Body of pancreas (tissue), 4 donors: ENCODE data around the gene INO80C. TPM values are rescaled to one million over a fixed set of nuclear protein-coding genes. Genes with fewer than 3 reads are reported as not detected.

Experiments used
- ATAC-seq: fragments of 150-250 bp; one replicate; pipeline ENCODE4 v1.9.1; 2016
- DNase-seq, 4 donors: peaks; one replicate each; pipeline ENCODE4 v3.0.0-alpha.2; 2019
- H3K27ac ChIP-seq, 4 donors: fragments of 200-600 bp; sonication (generic); 1 replicate in 3 of 4; 2 replicates in 1 of 4; pipeline versions ENCODE4 v1.5.1 to v1.6.1; 2016 to 2019; ENCODE audit warnings: mild to moderate bottlenecking in 1 of 4, mixed read lengths in 1 of 4, moderate library complexity in 1 of 4
- H3K27me3 ChIP-seq, 2 donors: fragments of 200-600 bp; sonication (generic); one replicate each; pipeline ENCODE4 v1.6.0; 2016; ENCODE audit warnings: mild to moderate bottlenecking in 1 of 2
- H3K36me3 ChIP-seq, 2 donors: fragments of 200-600 bp; sonication (generic); replicated peaks in 1 of 2; 2 replicates each; pipeline ENCODE4 v1.5.1; 2016; ENCODE audit warnings: low read depth in 2 of 2; ENCODE audit not compliant: insufficient read depth in 1 of 2
- H3K4me1 ChIP-seq: fragments of 200-600 bp; sonication (generic); one replicate; pipeline ENCODE4 v1.6.0; 2016
- H3K4me3 ChIP-seq, 2 donors: fragments of 200-600 bp; sonication (generic); 1 replicate in 1 of 2; 2 replicates in 1 of 2; pipeline ENCODE4 v1.5.1; 2016 to 2019
- H3K9me3 ChIP-seq, 3 donors: fragments of 200-600 bp; sonication (generic); 1 replicate in 2 of 3; 2 replicates in 1 of 3; pipeline ENCODE4 v1.5.1; 2016
- CTCF ChIP-seq, 7 experiments: fragments of 450-650 bp in 4 of 7; fragments of 200-600 bp in 3 of 7; sonication (generic) in 3 of 7; IDR thresholded peaks; one replicate each; pipeline ENCODE4 v1.5.1; 2016 to 2019; ENCODE audit warnings: antibody characterized with exemption in 7 of 7
- POLR2A ChIP-seq, 3 donors: fragments of 450-650 bp; IDR thresholded peaks; one replicate each; pipeline ENCODE4 v1.6.1; 2016; ENCODE audit warnings: antibody characterized with exemption in 3 of 3, mild to moderate bottlenecking in 2 of 3
- WGBS, 2 donors: methylation state at CpG; one replicate each; pipeline ENCODE4 v1.1.5; 2017; 5-methylcytosine and 5-hydroxymethylcytosine counted together
- intact Hi-C: fragments of 100-400 bp; cut with DNase I; formaldehyde crosslinking; loops from one replicate; pipeline ENCODE4 v1.15.1; 2023
- total RNA-seq, 2 donors: library from RNA; depleted of rRNA; stranded (reverse); fragments of >200 nt; gene quantifications; one replicate each; pipeline ENCODE4 v1.1.0, GENCODE V29; 2016

Gene INO80C
- total RNA-seq, 2 donors from 2014 or later: 1.6 to 10.4 TPM

GRCh38 chr18:35511833-35512232, 14.1 kb upstream of the INO80C start:
- Histone ChIP-seq H3K27me3 (no peaks in the 10 kb centered on the region), H3K27ac (no peak overlapping the region), H3K4me3 (no peak overlapping the region), H3K4me1 (peaks cover 15% of the 10 kb centered on the region), H3K9me3 (no peaks in the 10 kb centered on the region), H3K36me3 (no peaks in the 10 kb centered on the region)
- peak in 1 of 4 donors; percentile 25 for DNase-seq
- intact Hi-C loops: no loop called here
- no peak for ATAC-seq
- WGBS, 2 donors: 24 to 43% methylated on average over 1 of the region's 1 CpG
- TF ChIP-seq POLR2A (IDR thresholded peaks at IDR 0.05): no peak
- peak in 5 of 7 experiments; percentile 9 to 47 (median 42) for TF ChIP-seq CTCF (IDR thresholded peaks at IDR 0.05)

- no peak for TF ChIP-seq POLR2A (IDR thresholded peaks at IDR 0.05)
- no peak for TF ChIP-seq CTCF (IDR thresholded peaks at IDR 0.05)
- Histone ChIP-seq H3K4me1 (peaks cover 19% of the 10 kb centered on the region), H3K36me3 (no peaks in the 10 kb centered on the region), H3K27me3 (no peaks in the 10 kb centered on the region), H3K4me3 (no peak overlapping the region), H3K9me3 (no peaks in the 10 kb centered on the region), H3K27ac (no peak overlapping the region)
- intact Hi-C loops: no loop called here
- 74 to 78% methylated on average over 2 of the region's 2 CpGs for WGBS, 2 donors
- no peak for ATAC-seq
- DNase-seq: no peak
Observed at GRCh38 chr18:35511428-35511827, 13.7 kb upstream of the INO80C start.

GRCh38 chr18:35510076-35510651, 12.4 kb upstream of the INO80C start:
- Histone ChIP-seq H3K9me3 (no peaks in the 10 kb centered on the region), H3K36me3 (no peaks in the 10 kb centered on the region), H3K27ac (no peak overlapping the region), H3K4me3 (no peak overlapping the region), H3K4me1 (peaks cover 32% of the 10 kb centered on the region), H3K27me3 (no peaks in the 10 kb centered on the region)
- intact Hi-C loops: no loop called here
- ATAC-seq: no peak
- WGBS, 2 donors: 65 to 66% methylated on average over 4 of the region's 4 CpGs
- no peak for DNase-seq
- no peak for TF ChIP-seq POLR2A (IDR thresholded peaks at IDR 0.05)
- TF ChIP-seq CTCF (IDR thresholded peaks at IDR 0.05): no peak

DNA sequence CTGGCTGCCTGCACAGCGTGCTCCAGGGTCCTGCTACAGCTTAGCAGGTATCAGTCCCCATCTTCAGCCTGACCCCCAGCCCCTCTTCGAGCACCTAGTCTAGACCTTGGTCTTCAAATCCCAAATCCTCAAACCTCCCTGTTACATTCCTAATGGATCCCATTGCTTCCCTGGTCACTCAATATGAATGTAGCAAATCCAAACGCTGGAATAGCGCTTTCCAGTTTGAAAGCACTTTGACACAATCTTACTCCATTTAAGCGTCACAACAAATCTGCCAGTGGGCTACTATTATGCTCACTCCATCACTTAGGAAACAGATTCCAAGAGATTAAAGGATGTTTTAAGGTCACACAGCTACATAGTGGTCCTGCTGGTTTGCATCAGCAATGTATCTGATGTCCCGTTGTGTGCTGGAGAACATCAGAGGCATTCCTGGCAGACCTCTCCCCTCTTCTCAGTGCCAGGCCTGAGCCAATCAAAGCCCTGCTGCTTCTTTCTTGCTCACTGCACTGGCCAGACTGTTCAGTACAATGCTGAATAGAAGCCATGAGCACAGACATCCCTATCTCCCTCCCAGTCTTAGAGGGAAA, 11.1 kb upstream of the INO80C start:
- TF ChIP-seq CTCF (IDR thresholded peaks at IDR 0.05): no peak
- no peak for TF ChIP-seq POLR2A (IDR thresholded peaks at IDR 0.05)
- intact Hi-C loops: no loop called here
- no peak overlapping the region for H3K27ac ChIP-seq
- ATAC-seq (no peak), DNase-seq (no peak)
- peaks cover 33% of the 10 kb centered on the region for H3K4me1 ChIP-seq
- H3K4me3 ChIP-seq: no peak overlapping the region
- no peaks in the 10 kb centered on the region for H3K9me3 ChIP-seq
- 77 to 89% methylated on average over 6 of the region's 6 CpGs for WGBS, 2 donors
- no peaks in the 10 kb centered on the region for H3K36me3 ChIP-seq
- no peaks in the 10 kb centered on the region for H3K27me3 ChIP-seq

GRCh38 chr18:35508030-35508429, 10.3 kb upstream of the INO80C start:
- Histone ChIP-seq H3K27me3 (no peaks in the 10 kb centered on the region), H3K9me3 (no peaks in the 10 kb centered on the region), H3K27ac (no peak overlapping the region), H3K4me1 (peaks cover 30% of the 10 kb centered on the region), H3K4me3 (no peak overlapping the region), H3K36me3 (no peaks in the 10 kb centered on the region)
- ATAC-seq (no peak), DNase-seq (no peak)
- 79 to 96% methylated on average over 5 of the region's 5 CpGs for WGBS, 2 donors
- TF ChIP-seq CTCF (IDR thresholded peaks at IDR 0.05): no peak
- no peak for TF ChIP-seq POLR2A (IDR thresholded peaks at IDR 0.05)
- intact Hi-C loops: no loop called here
